Dedifferentiated amniotic fluid mesenchymal stem cell (primary cell): ENCODE measurements around the gene TAS2R8.
"Not testable (repeated sequence)": the region's sequence is repeated elsewhere in the genome, so short reads cannot be mapped to it uniquely, and the experiment has no call there.

Experiments used
- DNase-seq: peaks from one replicate; pipeline ENCODE4 v3.0.0-alpha.2; 2016; ENCODE audit errors: extremely low spot score

TAS2R8 gene

GRCh38 chr12:10807186-10807585 is at the start of gene TAS2R8:
Gene TAS2R8 (minus strand): TSS chr12:10807286. CDS start chr12:10806980, 306 bp downstream.
- DNase-seq, result no peak

GRCh38 chr12:10855807-10856206 is 48.7 kb upstream of the TAS2R8 start:
- DNase-seq, result no peak

- DNase-seq, result no peak
Observed at GRCh38 chr12:10853776-10854175, 46.7 kb upstream of the TAS2R8 start.

GRCh38 chr12:10851243-10851858 is 44.3 kb upstream of the TAS2R8 start:
- DNase-seq, result no peak

GRCh38 chr12:10849425-10849878 is 42.4 kb upstream of the TAS2R8 start, which contains the start of gene PRR4:
Gene PRR4 (minus strand): TSS chr12:10849475. CDS start chr12:10849437, 38 bp downstream.
- DNase-seq, result no peak

GRCh38 chr12:10847744-10848143 is 40.7 kb upstream of the TAS2R8 start:
- DNase-seq, result no peak

GRCh38 chr12:10842862-10843261 is 35.8 kb upstream of the TAS2R8 start:
- DNase-seq, result no peak

- DNase-seq, result no peak
Observed at GRCh38 chr12:10838461-10838860, 31.4 kb upstream of the TAS2R8 start.

GRCh38 chr12:10829994-10830393 is 22.9 kb upstream of the TAS2R8 start:
- DNase-seq, result no peak

- DNase-seq, result no peak
Observed at GRCh38 chr12:10826258-10826657, 19.2 kb upstream of the TAS2R8 start, which contains the start of gene TAS2R10. Gene TAS2R10 (minus strand): TSS chr12:10826358. CDS start chr12:10826269, 89 bp downstream.

- DNase-seq, result no peak
Observed at GRCh38 chr12:10824957-10825356, 17.9 kb upstream of the TAS2R8 start.

GRCh38 chr12:10811883-10812536 is 4.9 kb upstream of the TAS2R8 start:
- DNase-seq, result no peak

GRCh38 chr12:10810068-10810467 is 3.0 kb upstream of the TAS2R8 start, which contains the start of gene TAS2R9:
Gene TAS2R9 (minus strand): TSS chr12:10810168. CDS start chr12:10810075, 93 bp downstream.
- DNase-seq, result no peak

- no peak for DNase-seq
Observed at GRCh38 chr12:10802587-10802986, 4.5 kb downstream of the TAS2R8 start, which contains the start of gene TAS2R7. Gene TAS2R7 (minus strand): TSS chr12:10802627. CDS start chr12:10802570, 57 bp downstream.

GRCh38 chr12:10801741-10802140 is 5.3 kb downstream of the TAS2R8 start:
- no peak for DNase-seq

GRCh38 chr12:10794222-10794621 is 12.9 kb downstream of the TAS2R8 start:
- no peak for DNase-seq

- not testable (repeated sequence) for DNase-seq
Observed at GRCh38 chr12:10791769-10792168, 15.3 kb downstream of the TAS2R8 start.

GRCh38 chr12:10783252-10783651 is 23.8 kb downstream of the TAS2R8 start:
- DNase-seq, result no peak

GRCh38 chr12:10779103-10779502 is 28.0 kb downstream of the TAS2R8 start:
- DNase-seq, result no peak

- DNase-seq, result peak; percentile 51
Observed at GRCh38 chr12:10771132-10771733, 35.9 kb downstream of the TAS2R8 start.

GRCh38 chr12:10759657-10760056 is 47.4 kb downstream of the TAS2R8 start:
- no peak for DNase-seq

- DNase-seq, result no peak
Observed at GRCh38 chr12:10756194-10756593, 50.9 kb downstream of the TAS2R8 start.
